GM19023 (cell line): ENCODE data around the gene TPK1.

Source experiments
- ATAC-seq: cut with Tn5 transposase; IDR thresholded peaks from one replicate; pipeline ENCODE4 v1.9.1; 2021; ENCODE audit warnings: mild to moderate bottlenecking, moderate library complexity; ENCODE audit not compliant: unreplicated experiment

TPK1 gene

GRCh38 chr7:144488977-144489376 lies 346.9 kb downstream of the TPK1 start:
- no peak for ATAC-seq

GRCh38 chr7:144487901-144488300 lies 348.0 kb downstream of the TPK1 start:
- no peak for ATAC-seq

- ATAC-seq, result no peak
Measured at GRCh38 chr7:144484445-144484844, 351.4 kb downstream of the TPK1 start.

- no peak for ATAC-seq
Measured at GRCh38 chr7:144483189-144483588, 352.7 kb downstream of the TPK1 start.

- no peak for ATAC-seq
Measured at GRCh38 chr7:144481833-144482232, 354.0 kb downstream of the TPK1 start.

- no peak for ATAC-seq
Measured at GRCh38 chr7:144477348-144477747, 358.5 kb downstream of the TPK1 start.

GRCh38 chr7:144474800-144475615 lies 360.8 kb downstream of the TPK1 start:
- no peak for ATAC-seq

- ATAC-seq, result no peak
Measured at GRCh38 chr7:144474363-144474762, 361.5 kb downstream of the TPK1 start.

- no peak for ATAC-seq
Measured at GRCh38 chr7:144473908-144474307, 361.9 kb downstream of the TPK1 start.

- no peak for ATAC-seq
Measured at GRCh38 chr7:144470078-144470477, 365.8 kb downstream of the TPK1 start.

- no peak for ATAC-seq
Measured at GRCh38 chr7:144468990-144469732, 366.7 kb downstream of the TPK1 start.

GRCh38 chr7:144459635-144460034 lies 376.2 kb downstream of the TPK1 start:
- ATAC-seq, result no peak

- no peak for ATAC-seq
Measured at GRCh38 chr7:144455040-144455404, 380.8 kb downstream of the TPK1 start.

GRCh38 chr7:144454256-144455039 lies 381.4 kb downstream of the TPK1 start:
- no peak for ATAC-seq

- no peak for ATAC-seq
Measured at GRCh38 chr7:144452064-144452463, 383.8 kb downstream of the TPK1 start.

- no peak for ATAC-seq
Measured at GRCh38 chr7:144445590-144445989, 390.3 kb downstream of the TPK1 start.

GRCh38 chr7:144439717-144440205 lies 396.1 kb downstream of the TPK1 start:
- ATAC-seq, result no peak

GRCh38 chr7:144438759-144439158 lies 397.1 kb downstream of the TPK1 start:
- no peak for ATAC-seq

- peak; percentile 78 for ATAC-seq
Measured at GRCh38 chr7:144437370-144438191, 398.3 kb downstream of the TPK1 start.

- no peak for ATAC-seq
Measured at GRCh38 chr7:144436500-144436899, 399.4 kb downstream of the TPK1 start.
